H1 (cell line): ENCODE results near the gene MRPL33. TPM values are rescaled to one million over a fixed set of nuclear protein-coding genes. Genes with fewer than 3 reads are reported as not detected.
A peak's percentile ranks its signal among the peaks of the same experiment; 100 is the strongest.

Experiments
- CTCF ChIA-PET: fragments of 300-600 bp; sonication (Branson Sonifier 250); formaldehyde crosslinking; loops from one replicate; lab custom pipeline; 2021; ENCODE audit not compliant: partially characterized antibody; lab: Charles Lee
- POLR2A ChIA-PET: fragments of 300-600 bp; sonication (Branson Sonifier 250); formaldehyde crosslinking; loops from one replicate; lab custom pipeline; 2021; ENCODE audit warnings: inconsistent platforms; ENCODE audit not compliant: partially characterized antibody; lab: Charles Lee
- DNase-seq, 2 experiments: peaks; one replicate each; pipeline versions ENCODE4 v3.0.0 to v3.0.0-alpha.2; 2010 to 2022; ENCODE audit warnings: low spot score in 2 of 2, low read depth in 1 of 2, mixed read lengths in 1 of 2
- FAIRE-seq: peaks from 2 replicates; lab custom pipeline; 2011; peaks lifted over from hg19 to GRCh38; lab: Jason Lieb, UNC
- H2AFZ ChIP-seq: 2 replicates; pipeline ENCODE4 v1.8.1; 2012; ENCODE audit warnings: low read length, inconsistent platforms
- H2AK5ac ChIP-seq: 2 replicates; pipeline ENCODE4 v1.6.1; 2013; ENCODE audit warnings: low read depth, low read length
- H2BK120ac ChIP-seq: replicated peaks from 2 replicates; pipeline ENCODE3; 2013; ENCODE audit warnings: low read depth, low read length, inconsistent platforms
- H2BK12ac ChIP-seq: 2 replicates; pipeline ENCODE4 v1.6.1; 2013; ENCODE audit warnings: low read depth, low read length
- H2BK15ac ChIP-seq: 2 replicates; pipeline ENCODE4 v1.6.1; 2013; ENCODE audit warnings: low read length
- H2BK20ac ChIP-seq: 2 replicates; pipeline ENCODE4 v1.6.1; 2013; ENCODE audit warnings: low read length
- H2BK5ac ChIP-seq: 2 replicates; pipeline ENCODE4 v1.6.1; 2013; ENCODE audit warnings: low read depth, low read length
- H3K14ac ChIP-seq: 2 replicates; pipeline ENCODE4 v1.6.1; 2013; ENCODE audit warnings: inconsistent platforms; ENCODE audit not compliant: insufficient read length
- H3K18ac ChIP-seq: 2 replicates; pipeline ENCODE4 v1.6.1; 2013; ENCODE audit warnings: low read length; ENCODE audit errors: extremely low read depth
- H3K23ac ChIP-seq: 2 replicates; pipeline ENCODE4 v1.6.1; 2013; ENCODE audit warnings: inconsistent platforms; ENCODE audit not compliant: insufficient read length
- H3K23me2 ChIP-seq: 2 replicates; pipeline ENCODE4 v1.6.1; 2013; ENCODE audit warnings: low read depth, low read length
- H3K27ac ChIP-seq: 2 replicates; pipeline ENCODE4 v1.6.1; 2011; ENCODE audit warnings: low read depth, low read length, inconsistent platforms
- H3K27me3 ChIP-seq, 4 experiments: replicated peaks in 1 of 4; 1 replicate in 1 of 4; 2 replicates in 3 of 4; pipeline versions ENCODE4 v1.6.1 to v1.8.1; 2011 to 2013; ENCODE audit warnings: low read length in 3 of 4, mild to moderate bottlenecking in 3 of 4, inconsistent platforms in 2 of 4, mixed read lengths in 2 of 4, moderate library complexity in 1 of 4; ENCODE audit not compliant: control insufficient read depth in 3 of 4, insufficient read depth in 3 of 4; ENCODE audit errors: extremely low read depth in 1 of 4
- H3K36me3 ChIP-seq, 4 experiments: 2 replicates each; pipeline versions ENCODE4 v1.6.1 to v1.8.1; 2011 to 2013; ENCODE audit warnings: mild to moderate bottlenecking in 4 of 4, low read length in 3 of 4, moderate library complexity in 2 of 4, control low read depth in 1 of 4, inconsistent platforms in 1 of 4; ENCODE audit not compliant: insufficient read depth in 4 of 4, control insufficient read depth in 2 of 4
- H3K4ac ChIP-seq: replicated peaks from 2 replicates; pipeline ENCODE3; 2013; ENCODE audit warnings: low read length, low read depth, mixed read lengths, inconsistent platforms; ENCODE audit not compliant: insufficient read length
- H3K4me1 ChIP-seq, 4 experiments: replicated peaks in 1 of 4; 1 replicate in 1 of 4; 2 replicates in 3 of 4; pipeline versions ENCODE4 v1.6.1 to v1.8.1; 2011 to 2013; ENCODE audit warnings: low read length in 3 of 4, inconsistent platforms in 2 of 4, mixed read lengths in 1 of 4; ENCODE audit not compliant: insufficient read depth in 4 of 4, control insufficient read depth in 3 of 4
- H3K4me2 ChIP-seq, 2 experiments: 2 replicates each; pipeline versions ENCODE4 v1.6.1 to v1.8.1; 2011 to 2013; ENCODE audit warnings: low read depth in 2 of 2, low read length in 2 of 2, control low read depth in 1 of 2, inconsistent platforms in 1 of 2, mild to moderate bottlenecking in 1 of 2; ENCODE audit not compliant: insufficient read depth in 1 of 2
- H3K4me3 ChIP-seq, 4 experiments: fragments of 200-600, 300-600 bp in 1 of 4; sonication (generic), shearing (Covaris generic), sonication (Bioruptor Twin) in 1 of 4; 2 replicates each; pipeline versions ENCODE4 v1.5.1 to v1.8.1; 2011 to 2016; ENCODE audit warnings: low read length in 4 of 4, low read depth in 3 of 4, control low read depth in 2 of 4, inconsistent platforms in 2 of 4, mild to moderate bottlenecking in 2 of 4, mixed read lengths in 1 of 4, moderate library complexity in 1 of 4; ENCODE audit not compliant: insufficient read depth in 2 of 4; ENCODE audit errors: extremely low read depth in 1 of 4
- H3K56ac ChIP-seq: replicated peaks from 2 replicates; pipeline ENCODE3; 2013; ENCODE audit warnings: low read depth, mild to moderate bottlenecking, mixed read lengths, low read length, inconsistent platforms; ENCODE audit not compliant: insufficient read length
- H3K79me1 ChIP-seq: 2 replicates; pipeline ENCODE4 v1.6.1; 2013; ENCODE audit warnings: low read depth, low read length, control low read depth
- H3K79me2 ChIP-seq, 2 experiments: 2 replicates each; pipeline versions ENCODE4 v1.6.1 to v1.8.1; 2012 to 2013; ENCODE audit warnings: low read length in 2 of 2, mild to moderate bottlenecking in 2 of 2, inconsistent platforms in 1 of 2; ENCODE audit not compliant: insufficient read depth in 2 of 2, control insufficient read depth in 1 of 2
- H3K9ac ChIP-seq, 4 experiments: replicated peaks in 1 of 4; 1 replicate in 1 of 4; 2 replicates in 3 of 4; pipeline versions ENCODE4 v1.6.1 to v1.8.1; 2011 to 2013; ENCODE audit warnings: low read depth in 3 of 4, low read length in 3 of 4, control low read depth in 2 of 4, mild to moderate bottlenecking in 2 of 4, moderate library complexity in 2 of 4, inconsistent platforms in 1 of 4; ENCODE audit errors: extremely low read depth in 1 of 4
- H3K9me3 ChIP-seq, 2 experiments: 2 replicates each; pipeline versions ENCODE4 v1.6.1 to v1.8.1; 2012 to 2013; ENCODE audit warnings: mild to moderate bottlenecking in 2 of 2, moderate library complexity in 2 of 2, control low read depth in 1 of 2, inconsistent platforms in 1 of 2, low read depth in 1 of 2, low read length in 1 of 2, mixed read lengths in 1 of 2; ENCODE audit not compliant: insufficient read depth in 2 of 2
- H4K20me1 ChIP-seq, 2 experiments: replicated peaks in 1 of 2; 2 replicates each; pipeline versions ENCODE3 to v1.8.1; 2011 to 2013; ENCODE audit warnings: inconsistent platforms in 2 of 2, low read length in 2 of 2, mild to moderate bottlenecking in 1 of 2; ENCODE audit not compliant: insufficient read depth in 2 of 2, control insufficient read depth in 1 of 2
- H4K5ac ChIP-seq: 2 replicates; pipeline ENCODE4 v1.6.1; 2013; ENCODE audit warnings: low read length, low read depth, mixed read lengths, inconsistent platforms; ENCODE audit not compliant: insufficient read length
- H4K8ac ChIP-seq: 2 replicates; pipeline ENCODE4 v1.8.0; 2013; ENCODE audit warnings: mild to moderate bottlenecking, moderate library complexity, low read length, inconsistent platforms; ENCODE audit not compliant: insufficient read depth; ENCODE audit errors: extremely low read depth
- H4K91ac ChIP-seq: replicated peaks from 2 replicates; pipeline ENCODE3; 2013; ENCODE audit warnings: low read length, mixed read lengths, inconsistent platforms; ENCODE audit not compliant: insufficient read length
- ATF2 ChIP-seq: IDR thresholded peaks from 2 replicates; pipeline ENCODE4 v1.6.1; 2012; ENCODE audit warnings: low read length, inconsistent platforms
- CEBPB ChIP-seq: IDR thresholded peaks from 2 replicates; pipeline ENCODE4 v1.6.1; 2012; ENCODE audit warnings: low read depth, low read length
- CREB1 ChIP-seq: IDR thresholded peaks from 2 replicates; pipeline ENCODE4 v1.6.1; 2012; ENCODE audit warnings: inconsistent platforms
- EP300 ChIP-seq, 2 experiments: IDR thresholded peaks; 1 replicate in 1 of 2; 2 replicates in 1 of 2; pipeline ENCODE4 v1.6.1; 2011 to 2012; ENCODE audit warnings: low read depth in 2 of 2, low read length in 2 of 2, mild to moderate bottlenecking in 2 of 2, borderline replicate concordance in 1 of 2, inconsistent platforms in 1 of 2, moderate library complexity in 1 of 2
- FOSL1 ChIP-seq: IDR thresholded peaks from 2 replicates; pipeline ENCODE4 v1.6.1; 2011; ENCODE audit warnings: mild to moderate bottlenecking, low read depth, low read length, moderate library complexity; ENCODE audit not compliant: insufficient read depth
- GTF2F1 ChIP-seq: IDR thresholded peaks from 2 replicates; pipeline ENCODE4 v1.6.1; 2012; ENCODE audit warnings: low read depth, low read length, improper control_type of control experiment, borderline replicate concordance
- NANOG ChIP-seq: IDR thresholded peaks from 2 replicates; pipeline ENCODE4 v1.6.1; 2011; ENCODE audit warnings: low read length, low read depth, mild to moderate bottlenecking, inconsistent platforms; ENCODE audit not compliant: insufficient read depth, poor library complexity, severe bottlenecking
- NRF1 ChIP-seq: IDR thresholded peaks from 2 replicates; pipeline ENCODE4 v1.6.1; 2011; ENCODE audit warnings: mild to moderate bottlenecking, low read depth, low read length, improper control_type of control experiment
- SIN3A ChIP-seq, 2 experiments: IDR thresholded peaks in 1 of 2; conservative IDR thresholded peaks in 1 of 2; 2 replicates each; pipeline ENCODE4 v1.6.1; 2011 to 2012; ENCODE audit warnings: low read length in 2 of 2, improper control_type of control experiment in 1 of 2, low read depth in 1 of 2, mild to moderate bottlenecking in 1 of 2
- WGBS, 2 experiments: shearing (Covaris generic) in 1 of 2; methylation state at CpG; one replicate each; pipeline versions ENCODE4 v1.1.6 to v1.1.7; 2013 to 2015; ENCODE audit warnings: low lambda C conversion rate in 2 of 2, mixed read lengths in 2 of 2, inconsistent platforms in 1 of 2, low coverage in 1 of 2, missing lambda C conversion rate in 1 of 2; ENCODE audit not compliant: insufficient replicate concordance in 2 of 2, insufficient coverage in 1 of 2, insufficient read length in 1 of 2; ENCODE audit errors: extremely low coverage in 1 of 2, missing lambda C conversion rate in 1 of 2; 5-methylcytosine and 5-hydroxymethylcytosine counted together
- polyA plus RNA-seq, 7 experiments: library from polyadenylated mRNA; depleted of rRNA in 3 of 7; stranded (reverse) in 5 of 7; unstranded in 2 of 7; fragments of >200 nt in 5 of 7; fragments of 200-250 nt in 2 of 7; gene quantifications; 1 replicate in 5 of 7; 2 replicates in 1 of 7; 4 replicates in 1 of 7; pipeline versions ENCODE4 v1.2.1 to v1.2.3, GENCODE V29; 2011 to 2013; ENCODE audit warnings: missing spikeins in 2 of 7, mixed read lengths in 2 of 7
- total RNA-seq: library from RNA; stranded (reverse); fragmentation: NEBNext Ultra II Directional; extraction: Animal tissue kit (Norgen Biotek cat#: 25700); gene quantifications from 2 replicates; pipeline ENCODE4 v1.2.1, GENCODE V29; 2021

The MRPL33 gene
- total and polyA plus RNA-seq, 2 of the 8 experiments (the other 6 are each of a cell fraction or from before 2014, with no cell fraction given): 24.3 to 62.9 TPM

DNA sequence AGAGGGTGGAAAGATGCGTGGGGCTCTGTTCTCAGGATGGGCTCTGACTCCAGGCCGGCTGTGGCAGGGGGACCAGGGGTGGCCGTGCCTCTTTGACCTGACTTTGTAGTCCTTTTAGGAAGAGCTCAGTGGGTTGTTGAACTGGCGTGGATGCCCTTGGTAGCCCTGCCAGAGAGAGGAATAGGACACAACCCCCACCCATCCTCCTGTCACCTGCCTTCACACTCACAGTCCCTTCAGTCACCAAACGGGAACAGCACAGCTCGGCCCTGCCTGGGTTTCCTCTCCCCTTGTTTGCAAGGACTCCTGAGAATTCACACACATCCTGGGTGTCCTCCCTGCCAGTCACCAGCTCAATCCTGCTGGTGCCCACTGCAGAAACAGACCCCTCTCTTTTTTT is 20.1 kb upstream of the MRPL33 start:
- H2BK5ac ChIP-seq: no peak overlapping the region; the same call in 1 of the 2 replicates
- FAIRE-seq: no peak
- no peak for TF ChIP-seq FOSL1
- no peak for TF ChIP-seq NANOG
- TF ChIP-seq NRF1: no peak
- no peak for TF ChIP-seq EP300 (IDR thresholded peaks at IDR 0.05; ENCODE audit: borderline replicate concordance in 1 of 2, low read depth in 2 of 2, low read length in 2 of 2)
- no peak for TF ChIP-seq CEBPB
- TF ChIP-seq CREB1: no peak
- no peak for TF ChIP-seq SIN3A (conservative IDR thresholded peaks at IDR 0.05 in 1 of 2, IDR thresholded peaks at IDR 0.05 in 1 of 2; ENCODE audit: low read depth in 1 of 2, low read length in 2 of 2)
- TF ChIP-seq GTF2F1: no peak
- TF ChIP-seq ATF2: no peak

More for the DNA sequence above, 20.1 kb upstream of the MRPL33 start:
- H4K8ac ChIP-seq: no peak overlapping the region
- no peak overlapping the region; a peak in 1 of 4 replicates for H3K4me2 ChIP-seq
- ChIA-PET CTCF (interaction anchor here (0.7 to 5.7 kb wide), 5 partner anchors 16 to 417 kb away, joined by 4 to 36 read pairs (median 6); no protein-coding TSS in a partner anchor), POLR2A (interaction anchor here (0.6 to 5.0 kb wide), 11 partner anchors 11 to 652 kb away, joined by 3 to 63 read pairs (median 10); partner anchors contain the start of genes FOSL2 and MRPL33)
- no peak for DNase-seq
- H3K14ac ChIP-seq: no peak overlapping the region
- H4K5ac ChIP-seq: no peak overlapping the region
- H3K27ac ChIP-seq: no peak overlapping the region
- H3K79me1 ChIP-seq: no peaks in the 10 kb centered on the region
- no peaks in the 10 kb centered on the region for H3K79me2 ChIP-seq
- H2BK20ac ChIP-seq: peak overlapping the region; percentile 86; the same call in 1 of the 2 replicates
- H3K4me1 ChIP-seq: peaks cover 3 to 13% (median 8%) of the 10 kb centered on the region in 4 experiments; a peak in 6 of 7 replicates
- H3K23ac ChIP-seq: no peak overlapping the region
- H3K9ac ChIP-seq: no peak overlapping the region
- peak overlapping the region; percentile 94 for H2BK12ac ChIP-seq
- H3K36me3 ChIP-seq: no peaks in the 10 kb centered on the region
- H4K91ac ChIP-seq: no peak overlapping the region
- H2AFZ ChIP-seq: no peak overlapping the region
- H3K27me3 ChIP-seq: no peaks in the 10 kb centered on the region
- no peak overlapping the region for H3K4me3 ChIP-seq
- H3K56ac ChIP-seq: no peak overlapping the region
- H3K4ac ChIP-seq: no peak overlapping the region
- no peak overlapping the region for H2BK120ac ChIP-seq
- no peaks in the 10 kb centered on the region; the same call in 1 of the 2 replicates for H3K23me2 ChIP-seq
- peaks cover 0 to 5% of the 10 kb centered on the region in 2 experiments; a peak in 1 of 4 replicates for H3K9me3 ChIP-seq
- 82% methylated on average over 6 of the region's 6 CpGs; no CpG with 5 or more reads in 1 of the 2 experiments for WGBS, 2 experiments
- H4K20me1 ChIP-seq: no peaks in the 10 kb centered on the region
- no peak overlapping the region for H3K18ac ChIP-seq
- H2BK15ac ChIP-seq: no peak overlapping the region
- H2AK5ac ChIP-seq: peak overlapping the region; percentile 87; the same call in 1 of the 2 replicates
